ENCODE data around the gene DICER1.

DICER1 gene

DNA sequence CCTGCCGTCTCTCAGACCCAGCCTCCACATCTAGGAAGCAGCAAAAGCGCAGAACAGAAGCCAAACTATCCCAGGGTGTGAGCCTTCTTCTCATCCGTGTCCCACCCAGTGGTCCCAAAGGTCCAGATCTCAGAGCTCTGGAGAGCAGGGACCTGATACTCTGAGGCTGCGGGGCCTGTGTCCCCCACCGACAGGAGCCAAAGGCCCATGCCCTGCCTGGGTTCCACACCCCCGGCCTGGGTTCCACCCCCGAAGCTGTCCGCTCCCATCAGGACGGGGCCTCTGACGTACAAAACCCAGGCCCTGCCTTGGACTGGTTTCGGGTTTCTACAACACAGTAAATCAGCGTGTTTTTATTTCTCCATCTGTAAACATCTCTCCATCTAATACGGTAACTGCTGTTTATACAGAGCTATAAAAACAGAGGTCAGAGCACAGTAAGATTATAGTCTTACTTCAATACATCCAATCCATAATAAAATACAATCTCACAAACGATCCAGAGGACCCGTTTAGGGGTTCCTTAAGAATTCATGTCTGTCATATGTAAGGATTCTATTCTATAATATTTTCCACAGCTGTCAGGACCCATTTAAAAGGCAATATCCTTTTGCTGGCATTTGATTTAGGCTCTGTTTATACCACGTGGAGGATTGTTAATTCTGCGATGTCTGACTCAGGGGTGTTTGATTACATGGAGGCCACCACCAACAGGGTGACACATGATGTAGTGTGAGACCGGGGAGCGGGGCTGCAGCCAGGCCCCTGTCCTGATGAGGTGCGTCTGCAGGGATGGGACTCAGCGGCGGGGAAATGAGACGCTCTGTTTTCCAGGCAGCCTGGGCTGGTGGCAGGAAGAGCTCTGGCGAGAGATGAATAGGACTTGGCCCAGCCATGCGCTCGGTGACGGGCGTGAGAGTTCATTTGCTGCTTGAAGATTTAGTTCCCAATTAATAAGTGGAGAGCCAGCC lies 110.3 kb downstream of the DICER1 start:
- Histone ChIP-seq H3K4me1 (ENCODE audit: control insufficient read depth in 5 of 5, insufficient read depth in 5 of 5, low read length in 5 of 5) (peaks cover 0 to 4% (median 0%) of the 10 kb centered on the region in 5 donors), H3K36me3 (ENCODE audit: control insufficient read depth in 5 of 5, insufficient read depth in 5 of 5, low read length in 5 of 5) (no peaks in the 10 kb centered on the region), H3K4me3 (ENCODE audit: low read depth in 1 of 5, low read length in 5 of 5) (no peak overlapping the region), H3K27ac (ENCODE audit: low read depth, low read length) (no peak overlapping the region), H3K27me3 (ENCODE audit: control insufficient read depth in 5 of 5, insufficient read depth in 4 of 5, low read length in 5 of 5) (peaks cover 0 to 19% (median 10%) of the 10 kb centered on the region in 5 donors), H3K9me3 (ENCODE audit: control insufficient read depth in 5 of 5, low read length in 5 of 5) (no peaks in the 10 kb centered on the region), H3K9ac (ENCODE audit: low read length in 5 of 5) (no peak overlapping the region)

DNA sequence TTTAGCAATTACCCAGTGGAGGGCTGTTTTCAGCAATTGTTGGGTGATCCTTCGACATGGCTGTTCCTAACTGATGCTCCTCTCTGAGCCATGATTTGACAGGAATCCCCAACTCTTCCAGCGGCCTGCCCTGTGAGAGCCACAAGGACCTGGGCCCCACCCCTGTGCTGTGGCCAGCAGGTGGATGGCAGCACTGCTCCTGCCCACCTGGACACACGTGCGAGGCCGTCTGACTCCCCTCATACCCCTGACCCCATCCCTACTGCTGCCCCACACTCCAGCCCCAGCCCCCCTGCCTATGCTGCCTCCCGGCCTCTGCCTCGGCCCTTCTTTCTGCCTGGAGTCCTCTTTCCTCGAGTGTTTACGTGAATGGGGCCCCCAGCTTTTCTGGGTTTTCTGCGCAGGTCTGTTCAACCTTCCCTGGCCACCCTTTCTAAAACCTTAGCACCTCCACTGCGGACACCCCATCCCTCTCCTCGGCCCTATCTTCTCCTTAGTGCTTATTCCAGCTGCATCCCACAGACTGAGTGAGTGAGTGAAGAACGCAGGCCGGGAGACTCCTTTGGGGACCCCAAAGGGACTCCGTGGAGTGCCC lies 111.4 kb downstream of the DICER1 start:
- Histone ChIP-seq H3K27me3 (ENCODE audit: control insufficient read depth in 5 of 5, insufficient read depth in 4 of 5, low read length in 5 of 5) (peaks cover 0 to 19% (median 12%) of the 10 kb centered on the region in 5 donors), H3K36me3 (ENCODE audit: control insufficient read depth in 5 of 5, insufficient read depth in 5 of 5, low read length in 5 of 5) (no peaks in the 10 kb centered on the region), H3K4me3 (ENCODE audit: low read depth in 1 of 5, low read length in 5 of 5) (no peak overlapping the region), H3K27ac (ENCODE audit: low read depth, low read length) (no peak overlapping the region), H3K4me1 (ENCODE audit: control insufficient read depth in 5 of 5, insufficient read depth in 5 of 5, low read length in 5 of 5) (peaks cover 0 to 4% (median 3%) of the 10 kb centered on the region in 5 donors), H3K9ac (ENCODE audit: low read length in 5 of 5) (no peak overlapping the region), H3K9me3 (ENCODE audit: control insufficient read depth in 5 of 5, low read length in 5 of 5) (no peaks in the 10 kb centered on the region)

DNA sequence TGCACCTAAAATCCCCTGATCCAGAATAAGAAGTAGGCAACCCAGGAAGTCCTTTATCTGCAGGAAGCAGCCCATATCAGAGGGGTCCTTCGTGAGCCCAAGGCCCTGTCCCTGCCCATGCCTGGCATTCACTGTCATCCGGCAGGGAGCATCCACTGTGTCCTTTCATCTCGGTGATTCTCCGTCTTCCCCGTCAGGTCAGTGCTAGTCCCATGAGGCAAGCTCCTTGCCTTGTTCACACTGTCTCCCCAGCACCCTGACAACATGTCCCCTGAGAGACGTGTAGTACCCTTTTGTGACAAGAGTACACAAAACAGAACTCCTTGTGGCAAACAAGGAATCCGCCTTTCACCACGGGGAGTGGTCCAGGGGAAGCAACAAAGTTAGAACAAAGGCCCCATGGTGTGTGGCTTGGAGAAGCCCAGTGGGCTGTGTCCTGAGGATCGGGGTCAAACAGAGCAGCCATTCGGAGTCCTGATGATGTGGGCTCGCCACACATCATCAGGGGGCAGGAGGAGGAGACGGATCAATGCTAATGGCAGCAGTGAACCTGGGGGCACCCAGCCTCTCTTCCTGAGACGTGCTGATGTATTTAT lies 112.1 kb downstream of the DICER1 start:
- H3K9ac ChIP-seq (ENCODE audit: low read length in 5 of 5): no peak overlapping the region
- no peaks in the 10 kb centered on the region for H3K9me3 ChIP-seq (ENCODE audit: control insufficient read depth in 5 of 5, low read length in 5 of 5)
- no peak overlapping the region for H3K4me3 ChIP-seq (ENCODE audit: low read depth in 1 of 5, low read length in 5 of 5)
- no peak overlapping the region for H3K27ac ChIP-seq (ENCODE audit: low read depth, low read length)
- H3K27me3 ChIP-seq (ENCODE audit: control insufficient read depth in 5 of 5, insufficient read depth in 4 of 5, low read length in 5 of 5): peaks cover 0 to 19% (median 12%) of the 10 kb centered on the region in 5 donors
- H3K36me3 ChIP-seq (ENCODE audit: control insufficient read depth in 5 of 5, insufficient read depth in 5 of 5, low read length in 5 of 5): no peaks in the 10 kb centered on the region
- peaks cover 0 to 4% (median 3%) of the 10 kb centered on the region in 5 donors for H3K4me1 ChIP-seq (ENCODE audit: control insufficient read depth in 5 of 5, insufficient read depth in 5 of 5, low read length in 5 of 5)

DNA sequence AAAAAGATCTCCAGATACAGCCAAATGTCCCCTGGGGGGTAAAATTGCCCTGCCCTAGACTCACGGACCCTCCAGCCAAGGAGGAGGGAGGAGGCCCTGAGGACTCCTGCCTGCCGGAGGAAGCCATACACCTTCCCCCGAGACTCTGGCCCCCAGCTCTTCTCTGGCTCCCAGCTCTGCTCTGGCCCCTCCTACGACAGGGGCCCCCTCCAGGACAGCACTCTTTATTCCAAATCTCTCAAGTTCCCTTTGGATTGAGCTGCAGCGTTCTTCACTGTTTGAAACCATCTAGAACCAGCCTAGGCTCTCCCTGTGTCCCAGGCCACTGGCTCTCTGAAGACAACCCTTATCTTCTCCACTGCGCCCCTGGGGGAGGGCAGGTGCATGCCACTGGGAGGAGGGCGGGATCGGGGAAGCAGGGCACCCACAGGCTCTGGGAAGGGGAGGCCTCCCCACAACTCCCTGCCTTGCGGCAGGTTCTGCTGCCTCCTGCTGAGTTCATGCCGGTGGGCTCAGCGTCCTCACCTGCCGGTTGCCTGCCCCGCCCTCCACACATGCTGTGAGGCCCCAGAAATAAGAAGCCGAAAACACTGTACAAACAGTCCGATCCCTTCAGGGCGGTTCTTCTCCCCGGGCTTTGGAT lies 112.7 kb downstream of the DICER1 start:
- no peak overlapping the region for H3K27ac ChIP-seq (ENCODE audit: low read depth, low read length)
- no peak overlapping the region for H3K9ac ChIP-seq (ENCODE audit: low read length in 5 of 5)
- peaks cover 0 to 19% (median 12%) of the 10 kb centered on the region in 5 donors for H3K27me3 ChIP-seq (ENCODE audit: control insufficient read depth in 5 of 5, insufficient read depth in 4 of 5, low read length in 5 of 5)
- no peaks in the 10 kb centered on the region for H3K9me3 ChIP-seq (ENCODE audit: control insufficient read depth in 5 of 5, low read length in 5 of 5)
- no peak overlapping the region for H3K4me3 ChIP-seq (ENCODE audit: low read depth in 1 of 5, low read length in 5 of 5)
- no peaks in the 10 kb centered on the region for H3K36me3 ChIP-seq (ENCODE audit: control insufficient read depth in 5 of 5, insufficient read depth in 5 of 5, low read length in 5 of 5)
- peaks cover 0 to 4% (median 3%) of the 10 kb centered on the region in 5 donors for H3K4me1 ChIP-seq (ENCODE audit: control insufficient read depth in 5 of 5, insufficient read depth in 5 of 5, low read length in 5 of 5)

DNA sequence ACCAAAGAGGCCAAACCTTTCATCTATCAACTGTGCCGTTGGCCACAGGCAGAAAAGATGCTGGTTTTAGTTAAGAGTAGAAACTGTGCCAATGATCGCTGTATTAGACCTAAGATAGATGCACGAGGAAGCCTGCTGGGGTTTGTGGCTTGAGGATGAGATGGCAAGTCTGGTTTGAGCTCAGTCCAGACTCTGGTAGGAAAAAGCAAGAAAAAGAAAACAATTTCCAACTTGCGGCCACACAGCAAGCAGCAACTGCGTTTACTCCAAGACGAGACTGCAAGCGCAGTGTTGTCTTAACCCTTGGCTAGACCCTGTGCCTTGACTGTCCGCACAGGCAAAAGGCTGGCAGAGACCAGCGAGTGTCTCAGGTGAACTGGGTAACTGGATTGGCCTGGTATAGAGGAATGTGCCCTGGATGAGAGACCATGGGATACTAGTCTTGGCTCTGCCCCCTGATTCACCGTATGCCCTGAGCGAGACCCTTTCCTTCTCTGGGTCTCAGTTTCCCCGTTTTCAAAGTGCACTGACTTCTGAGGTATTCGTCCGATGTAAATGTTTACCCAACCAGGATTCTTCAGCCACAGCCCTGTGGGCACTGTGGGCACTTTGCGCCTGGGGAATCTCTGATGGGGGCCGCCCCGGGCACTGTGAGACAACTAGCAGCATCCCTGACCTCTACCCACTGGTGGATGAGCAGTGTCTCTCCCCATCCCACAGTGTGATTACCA lies 113.4 kb downstream of the DICER1 start:
- H3K9ac ChIP-seq (ENCODE audit: low read length in 5 of 5): no peak overlapping the region

DNA sequence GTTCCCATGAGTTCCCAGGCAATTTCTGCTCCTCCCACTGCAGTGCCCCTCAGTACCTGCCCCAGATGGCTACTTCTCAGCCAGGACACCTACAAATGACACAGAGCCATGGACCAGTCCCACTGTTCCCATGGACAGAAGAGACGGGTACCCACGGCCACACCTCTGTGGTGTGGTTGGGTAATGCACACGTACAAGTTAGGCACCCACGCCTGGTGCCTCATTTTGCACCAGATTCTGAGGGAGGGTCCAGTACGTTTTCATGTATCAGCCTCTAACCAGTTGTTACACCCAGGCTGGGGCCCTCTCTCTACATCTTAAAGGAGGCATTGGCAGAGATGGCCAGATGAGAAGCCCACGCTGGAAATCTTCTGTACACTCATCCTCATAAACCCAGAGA lies 114.0 kb downstream of the DICER1 start:
- H3K4me3 ChIP-seq (ENCODE audit: low read depth in 1 of 5, low read length in 5 of 5): no peak overlapping the region
- no peak overlapping the region for H3K9ac ChIP-seq (ENCODE audit: low read length in 5 of 5)
- peaks cover 0 to 19% (median 12%) of the 10 kb centered on the region in 5 donors for H3K27me3 ChIP-seq (ENCODE audit: control insufficient read depth in 5 of 5, insufficient read depth in 4 of 5, low read length in 5 of 5)
- no peak overlapping the region for H3K27ac ChIP-seq (ENCODE audit: low read depth, low read length)
- no peaks in the 10 kb centered on the region for H3K36me3 ChIP-seq (ENCODE audit: control insufficient read depth in 5 of 5, insufficient read depth in 5 of 5, low read length in 5 of 5)
- H3K4me1 ChIP-seq (ENCODE audit: control insufficient read depth in 5 of 5, insufficient read depth in 5 of 5, low read length in 5 of 5): peaks cover 0 to 4% (median 3%) of the 10 kb centered on the region in 5 donors
- no peaks in the 10 kb centered on the region for H3K9me3 ChIP-seq (ENCODE audit: control insufficient read depth in 5 of 5, low read length in 5 of 5)

More for the DNA sequence above, 113.4 kb downstream of the DICER1 start:
- Histone ChIP-seq H3K27ac (ENCODE audit: low read depth, low read length) (no peak overlapping the region), H3K36me3 (ENCODE audit: control insufficient read depth in 5 of 5, insufficient read depth in 5 of 5, low read length in 5 of 5) (no peaks in the 10 kb centered on the region), H3K27me3 (ENCODE audit: control insufficient read depth in 5 of 5, insufficient read depth in 4 of 5, low read length in 5 of 5) (peaks cover 0 to 19% (median 12%) of the 10 kb centered on the region in 5 donors), H3K4me1 (ENCODE audit: control insufficient read depth in 5 of 5, insufficient read depth in 5 of 5, low read length in 5 of 5) (peaks cover 0 to 4% (median 3%) of the 10 kb centered on the region in 5 donors), H3K4me3 (ENCODE audit: low read depth in 1 of 5, low read length in 5 of 5) (no peak overlapping the region), H3K9me3 (ENCODE audit: control insufficient read depth in 5 of 5, low read length in 5 of 5) (no peaks in the 10 kb centered on the region)

DNA sequence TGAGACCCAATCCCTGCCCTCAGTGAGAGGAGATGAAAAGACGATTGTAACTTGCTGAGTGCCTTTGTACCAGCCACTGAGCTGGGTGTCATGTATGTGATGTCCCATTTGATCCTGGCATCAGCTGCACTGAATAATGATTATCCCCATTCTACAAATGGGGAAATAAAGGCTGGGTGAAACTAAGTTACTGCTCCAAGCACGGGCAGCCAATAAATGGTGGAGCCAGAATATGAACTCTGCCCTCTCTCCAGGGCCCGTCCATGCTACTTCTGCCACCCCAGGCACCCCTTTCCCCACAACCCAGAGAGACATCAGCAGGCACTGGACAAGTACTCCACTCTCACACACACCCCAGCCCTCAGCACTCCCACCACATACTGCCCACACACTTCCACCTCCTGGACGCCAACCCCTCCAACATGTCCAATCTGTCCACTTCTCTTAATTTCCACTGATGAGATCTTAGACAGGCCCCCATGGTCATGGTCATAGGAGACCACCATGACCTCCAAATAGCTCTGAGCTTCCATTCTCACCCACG lies 115.8 kb downstream of the DICER1 start:
- Histone ChIP-seq H3K9ac (ENCODE audit: low read length in 5 of 5) (no peak overlapping the region), H3K27ac (ENCODE audit: low read depth, low read length) (no peak overlapping the region), H3K9me3 (ENCODE audit: control insufficient read depth in 5 of 5, low read length in 5 of 5) (no peaks in the 10 kb centered on the region)

DNA sequence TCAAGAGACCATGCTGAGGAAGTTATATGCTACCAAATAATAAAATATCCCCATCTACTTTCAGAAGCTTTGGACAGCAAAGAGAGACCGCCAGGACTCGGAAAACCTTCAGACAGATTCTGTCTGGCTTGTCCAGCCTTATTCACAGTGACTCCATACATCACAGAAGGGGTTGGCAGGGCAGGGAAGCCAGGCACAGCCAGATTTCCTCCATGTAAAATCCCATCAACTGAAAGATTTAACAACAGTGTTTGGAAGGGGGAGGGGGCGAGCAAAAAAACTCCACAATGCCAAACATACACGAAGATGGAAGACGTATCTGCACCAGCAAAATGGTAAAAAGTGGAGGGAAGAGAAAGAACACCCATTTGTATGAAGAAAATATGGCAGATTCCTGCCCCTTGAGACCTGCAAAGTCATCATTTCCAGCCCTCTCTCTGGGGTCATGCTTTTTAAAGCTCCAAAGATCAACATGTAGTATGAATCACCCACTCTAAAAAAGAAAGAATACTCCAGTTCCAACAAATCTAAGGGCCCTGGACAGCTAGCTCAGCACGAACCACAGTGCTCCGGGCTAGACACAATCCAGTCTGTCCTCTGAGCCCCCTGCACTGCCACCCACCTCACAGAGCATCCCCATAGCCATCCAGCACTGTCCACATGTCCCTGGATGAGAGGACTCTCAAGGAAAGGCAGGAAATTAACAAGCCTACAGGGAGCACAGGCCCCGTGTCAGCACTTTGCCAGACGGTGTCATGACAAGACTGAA lies 116.4 kb downstream of the DICER1 start:
- no peak overlapping the region for H3K9ac ChIP-seq (ENCODE audit: low read length in 5 of 5)
- no peaks in the 10 kb centered on the region for H3K36me3 ChIP-seq (ENCODE audit: control insufficient read depth in 5 of 5, insufficient read depth in 5 of 5, low read length in 5 of 5)
- no peaks in the 10 kb centered on the region for H3K9me3 ChIP-seq (ENCODE audit: control insufficient read depth in 5 of 5, low read length in 5 of 5)
- H3K4me3 ChIP-seq (ENCODE audit: low read depth in 1 of 5, low read length in 5 of 5): no peak overlapping the region
- peaks cover 0 to 4% (median 3%) of the 10 kb centered on the region in 5 donors for H3K4me1 ChIP-seq (ENCODE audit: control insufficient read depth in 5 of 5, insufficient read depth in 5 of 5, low read length in 5 of 5)
- peaks cover 0 to 12% (median 11%) of the 10 kb centered on the region in 5 donors for H3K27me3 ChIP-seq (ENCODE audit: control insufficient read depth in 5 of 5, insufficient read depth in 4 of 5, low read length in 5 of 5)
- H3K27ac ChIP-seq (ENCODE audit: low read depth, low read length): no peak overlapping the region

More for the DNA sequence above, 115.8 kb downstream of the DICER1 start:
- Histone ChIP-seq H3K27me3 (ENCODE audit: control insufficient read depth in 5 of 5, insufficient read depth in 4 of 5, low read length in 5 of 5) (peaks cover 0 to 17% (median 12%) of the 10 kb centered on the region in 5 donors), H3K36me3 (ENCODE audit: control insufficient read depth in 5 of 5, insufficient read depth in 5 of 5, low read length in 5 of 5) (no peaks in the 10 kb centered on the region), H3K4me1 (ENCODE audit: control insufficient read depth in 5 of 5, insufficient read depth in 5 of 5, low read length in 5 of 5) (peaks cover 0 to 4% (median 3%) of the 10 kb centered on the region in 5 donors), H3K4me3 (ENCODE audit: low read depth in 1 of 5, low read length in 5 of 5) (no peak overlapping the region)
